NCI-H2227 treated with DMSO at 0.1 percent for 48 hours (cell line): ENCODE data around the gene GALNT2.

Experiments used
- DNase-seq: peaks from one replicate; lab custom pipeline; 2025; lab: John Stamatoyannopoulos, UW

The GALNT2 gene

DNA sequence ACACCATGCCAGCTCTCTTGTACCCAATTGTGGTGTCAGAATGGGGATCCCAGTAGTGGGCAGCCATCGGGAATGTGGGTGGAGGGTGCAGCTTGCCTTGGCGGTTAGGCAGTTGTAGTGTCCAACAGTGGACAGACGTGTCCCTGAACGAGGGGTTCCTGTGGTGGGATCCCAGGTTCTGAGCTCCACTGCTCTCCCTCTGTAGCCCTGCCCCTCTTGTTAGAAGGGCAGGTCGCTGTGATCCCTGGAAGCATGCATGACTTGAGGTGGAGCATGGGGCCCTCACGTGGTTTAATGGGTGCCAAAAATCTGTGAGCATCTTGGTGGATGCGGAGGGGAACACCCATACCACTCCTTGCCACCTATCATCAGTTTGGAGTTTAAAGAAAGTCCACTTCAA is 4.3 kb downstream of the GALNT2 start:
- DNase-seq = no peak

DNA sequence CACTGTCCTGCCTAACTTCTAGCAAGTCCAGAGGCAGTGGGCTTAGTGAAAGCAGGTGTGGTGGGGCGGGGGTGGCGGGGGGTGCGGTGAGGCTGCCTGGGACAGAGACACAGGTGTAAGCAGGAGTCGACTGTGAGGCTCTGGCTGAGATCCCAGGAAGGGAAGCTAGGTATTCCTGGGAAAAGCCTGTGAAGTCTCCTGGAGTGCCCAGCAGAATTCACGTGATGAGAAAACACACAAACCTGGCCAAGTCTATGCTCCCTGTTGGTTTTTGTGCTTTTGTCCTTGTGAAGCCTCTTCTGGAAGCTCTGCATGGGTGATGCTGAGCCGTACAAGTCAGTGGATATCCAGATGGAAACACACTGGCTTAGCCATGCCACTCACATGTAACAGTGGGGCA is 5.3 kb downstream of the GALNT2 start:
- no peak for DNase-seq

- DNase-seq = no peak
Observed at GRCh38 chr1:230072866-230073265, 5.8 kb downstream of the GALNT2 start.

DNA sequence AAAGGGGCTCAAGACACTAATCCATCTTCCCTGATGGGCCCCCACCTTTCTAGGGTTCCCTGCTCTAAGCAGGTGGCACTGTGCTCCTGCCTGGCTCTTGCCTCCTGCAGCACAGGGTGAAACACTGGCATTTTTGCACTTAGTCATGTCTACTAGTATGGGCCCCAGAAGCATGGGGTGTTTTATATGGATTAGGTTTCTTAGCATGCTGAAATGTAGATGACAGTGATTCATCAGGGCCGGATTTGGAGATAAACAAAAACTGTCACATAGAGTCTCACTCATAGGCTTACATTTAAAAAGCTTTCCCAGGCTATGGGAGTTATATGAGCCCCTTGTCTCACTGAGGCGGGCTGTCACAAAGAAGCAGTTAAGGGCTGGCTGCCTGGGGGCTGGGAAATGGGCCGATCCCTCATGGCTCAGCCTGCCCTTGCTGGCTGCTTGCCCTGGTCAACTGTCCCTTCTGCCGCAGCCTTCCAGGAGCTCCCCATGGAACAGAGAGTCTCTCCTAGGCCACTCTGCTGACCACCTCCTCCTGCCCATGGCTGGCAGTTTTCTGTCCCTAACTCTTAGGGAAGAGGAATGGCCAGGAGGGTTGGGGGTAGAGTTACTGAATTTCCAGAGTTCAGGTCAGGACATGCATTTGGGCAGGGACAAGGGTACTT is 6.5 kb downstream of the GALNT2 start:
- DNase-seq = no peak

GRCh38 chr1:230074270-230074669 is 7.2 kb downstream of the GALNT2 start:
- no peak for DNase-seq

- no peak for DNase-seq
Observed at GRCh38 chr1:230074762-230075161, 7.7 kb downstream of the GALNT2 start.

GRCh38 chr1:230076121-230076520 is 9.1 kb downstream of the GALNT2 start:
- DNase-seq = no peak

GRCh38 chr1:230077011-230077410 is 10.0 kb downstream of the GALNT2 start:
- DNase-seq = no peak

- no peak for DNase-seq
Observed at GRCh38 chr1:230077436-230078213, 10.6 kb downstream of the GALNT2 start.

GRCh38 chr1:230079199-230080024 is 12.4 kb downstream of the GALNT2 start:
- DNase-seq = no peak

DNA sequence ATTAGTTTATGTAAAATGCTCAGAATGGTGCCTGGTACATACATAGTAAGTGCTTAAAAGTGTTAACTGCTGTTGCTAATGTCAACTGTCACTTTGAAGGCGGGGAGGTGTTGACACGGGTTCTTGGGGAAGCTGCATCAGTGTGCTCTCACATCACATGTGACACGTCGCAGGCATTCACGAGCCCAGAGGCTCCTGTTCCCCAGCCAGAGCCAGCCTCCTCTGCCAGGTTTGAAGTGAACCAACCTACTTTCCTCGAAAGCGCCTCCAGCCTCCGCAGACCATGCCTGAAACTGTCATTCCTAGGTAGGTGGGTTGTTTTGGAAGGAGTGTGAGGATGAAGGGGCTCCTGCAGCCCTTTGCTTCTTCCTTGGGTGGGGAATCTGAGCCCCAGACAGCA is 13.8 kb downstream of the GALNT2 start:
- DNase-seq = no peak

DNA sequence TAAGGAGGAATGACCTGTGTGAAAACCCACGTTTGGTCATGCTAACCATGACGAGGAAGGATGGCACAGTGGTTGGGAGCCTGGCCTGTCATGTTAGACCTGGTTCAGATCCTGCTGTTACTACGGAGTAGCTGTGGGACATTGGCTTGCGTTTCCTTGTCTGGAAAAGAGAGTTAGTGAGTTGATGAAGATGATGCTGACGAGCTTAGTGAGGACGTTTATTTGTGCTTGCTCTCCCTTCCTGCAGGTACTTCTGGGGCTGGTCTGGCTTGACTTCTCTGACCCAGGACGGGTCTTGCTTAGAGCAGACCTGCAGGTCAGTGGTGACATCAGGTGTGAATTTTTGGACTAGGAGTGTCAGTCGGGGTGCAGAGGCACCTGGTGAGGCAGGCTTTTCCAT is 14.7 kb downstream of the GALNT2 start:
- no peak for DNase-seq

DNA sequence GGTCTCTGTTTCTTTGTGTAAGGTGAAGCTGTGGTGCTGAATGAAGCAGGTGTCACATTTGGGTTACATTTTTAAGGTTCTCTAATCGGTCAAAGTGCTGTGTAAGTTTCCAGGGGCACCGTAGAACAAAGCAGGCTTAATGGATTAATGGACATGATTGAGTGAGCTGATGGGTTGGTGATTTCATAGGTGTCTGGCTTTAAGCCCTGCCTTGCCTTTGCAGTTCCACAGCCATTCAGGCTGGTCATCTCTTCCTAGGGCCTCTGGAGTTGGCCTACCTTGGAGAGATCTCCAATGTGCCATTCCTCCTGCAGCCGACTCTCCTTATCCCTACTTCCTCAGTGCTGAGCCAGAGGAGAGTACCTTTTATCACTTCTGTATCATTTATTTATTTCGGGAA is 15.2 kb downstream of the GALNT2 start:
- DNase-seq = no peak

- no peak for DNase-seq
Observed at GRCh38 chr1:230083053-230083452, 16.0 kb downstream of the GALNT2 start.

- no peak for DNase-seq
Observed at GRCh38 chr1:230083746-230084407, 16.8 kb downstream of the GALNT2 start.

DNA sequence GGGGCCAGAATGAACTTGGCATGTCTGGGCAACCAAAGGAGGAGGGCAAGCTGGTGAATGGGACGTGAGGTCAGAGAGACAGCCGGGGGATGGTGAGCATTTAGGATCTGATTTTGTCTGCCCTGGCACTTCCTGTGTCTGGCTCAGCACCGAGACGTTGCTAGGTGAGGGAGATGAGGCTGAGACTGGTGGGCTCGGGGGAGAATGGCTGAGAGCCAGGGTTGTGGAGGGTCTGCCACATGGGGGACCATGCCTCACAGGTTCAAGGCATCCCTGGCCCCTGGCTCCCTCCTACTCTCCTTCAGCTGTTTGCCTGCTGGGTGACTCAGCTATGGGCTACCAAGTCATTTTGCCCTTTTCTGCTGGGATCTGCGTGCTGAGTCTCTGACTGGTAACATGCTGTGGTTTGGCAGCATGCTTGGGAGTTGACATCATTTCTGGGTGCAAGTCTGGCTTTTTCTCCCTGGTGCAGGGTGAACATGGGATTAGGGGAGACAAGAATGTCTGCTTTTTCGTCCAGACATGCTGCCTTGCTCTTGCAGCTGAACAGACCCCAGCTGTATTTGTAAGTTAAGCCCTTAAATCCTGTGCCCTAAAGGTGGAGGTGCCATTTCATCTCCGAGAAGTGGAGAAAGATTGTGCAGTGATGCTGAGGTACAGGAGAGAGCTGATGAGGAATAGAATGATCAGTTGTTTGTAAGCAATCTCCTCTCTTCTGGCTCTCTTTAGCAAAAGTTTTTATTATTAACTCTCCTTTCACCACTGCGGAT is 17.6 kb downstream of the GALNT2 start:
- no peak for DNase-seq

GRCh38 chr1:230085178-230085515 is 18.1 kb downstream of the GALNT2 start:
- no peak for DNase-seq

DNA sequence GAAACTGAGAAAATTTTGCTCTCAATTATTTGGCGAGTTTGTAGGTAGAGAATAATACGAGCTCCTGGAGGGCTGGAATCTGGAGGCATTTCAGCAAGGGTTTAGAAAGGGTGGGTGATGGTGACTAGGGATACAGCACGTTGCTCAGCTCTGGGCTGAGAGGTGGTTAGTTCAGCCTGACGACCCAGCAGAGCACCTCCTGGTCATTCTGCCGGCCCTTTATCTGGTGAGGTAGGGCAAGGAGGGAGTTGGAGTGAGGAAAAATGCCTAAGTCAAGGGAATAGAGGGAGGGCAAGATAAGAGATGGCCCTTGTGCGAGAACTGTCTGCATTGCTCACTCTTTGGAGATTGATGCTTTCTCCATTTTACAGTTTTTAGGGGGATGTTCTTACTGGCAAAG is 19.1 kb downstream of the GALNT2 start:
- no peak for DNase-seq

GRCh38 chr1:230087028-230087716 is 20.1 kb downstream of the GALNT2 start:
- no peak for DNase-seq

GRCh38 chr1:230087717-230088105 is 20.7 kb downstream of the GALNT2 start:
- no peak for DNase-seq

DNA sequence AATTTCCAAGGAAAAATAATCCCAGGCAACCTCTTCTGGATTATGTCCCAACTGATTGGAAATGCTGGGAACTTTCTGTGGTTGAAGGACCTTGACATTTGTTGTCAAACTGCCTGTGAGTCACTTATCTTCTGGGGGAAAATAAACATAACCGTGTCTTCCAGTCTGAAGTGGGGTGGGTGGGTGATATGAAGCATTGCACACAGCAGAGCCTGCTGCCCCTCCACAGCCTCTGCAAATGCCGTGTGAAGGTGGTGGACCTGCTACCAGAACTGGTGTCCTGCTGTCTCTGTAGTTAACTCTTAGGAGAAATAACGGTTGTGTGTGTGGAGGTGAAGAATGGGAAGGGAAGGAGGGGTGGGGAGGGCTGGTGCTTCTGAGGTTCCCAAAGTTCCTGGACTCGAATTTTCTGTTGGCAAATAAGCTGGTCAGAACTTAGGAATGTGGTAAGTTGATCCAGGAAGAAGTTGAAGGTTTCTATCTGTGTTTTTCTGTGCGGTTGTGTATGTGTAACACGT is 23.2 kb downstream of the GALNT2 start:
- DNase-seq = no peak
